Stomach (tissue), 4 donors: Measurements from ENCODE around the gene MTERF1.

ENCODE experiments used
- EP300 ChIP-seq: sonication (generic); formaldehyde crosslinking; IDR thresholded peaks from one replicate; pipeline ENCODE4 v1.6.1; 2017; ENCODE audit warnings: antibody characterized with exemption
- POLR2A ChIP-seq, 4 donors: fragments of 450-650 bp; IDR thresholded peaks; one replicate each; pipeline ENCODE4 v1.6.1; 2016; ENCODE audit warnings: antibody characterized with exemption in 4 of 4, control low read depth in 2 of 4, mild to moderate bottlenecking in 1 of 4, moderate library complexity in 1 of 4
- TF ChIP-seq, protein P1 (sequence below), 7 experiments: fragments of 450-650 bp in 4 of 7; fragments of 200-600 bp in 3 of 7; sonication (generic) in 3 of 7; IDR thresholded peaks; one replicate each; pipeline ENCODE4 v1.5.1; 2016 to 2019; ENCODE audit warnings: antibody characterized with exemption in 7 of 7, control low read depth in 2 of 7, mild to moderate bottlenecking in 1 of 7

- TF ChIP-seq EP300 (no peak), POLR2A (IDR thresholded peaks at IDR 0.05) (no peak)
- TF ChIP-seq, protein P1, sequence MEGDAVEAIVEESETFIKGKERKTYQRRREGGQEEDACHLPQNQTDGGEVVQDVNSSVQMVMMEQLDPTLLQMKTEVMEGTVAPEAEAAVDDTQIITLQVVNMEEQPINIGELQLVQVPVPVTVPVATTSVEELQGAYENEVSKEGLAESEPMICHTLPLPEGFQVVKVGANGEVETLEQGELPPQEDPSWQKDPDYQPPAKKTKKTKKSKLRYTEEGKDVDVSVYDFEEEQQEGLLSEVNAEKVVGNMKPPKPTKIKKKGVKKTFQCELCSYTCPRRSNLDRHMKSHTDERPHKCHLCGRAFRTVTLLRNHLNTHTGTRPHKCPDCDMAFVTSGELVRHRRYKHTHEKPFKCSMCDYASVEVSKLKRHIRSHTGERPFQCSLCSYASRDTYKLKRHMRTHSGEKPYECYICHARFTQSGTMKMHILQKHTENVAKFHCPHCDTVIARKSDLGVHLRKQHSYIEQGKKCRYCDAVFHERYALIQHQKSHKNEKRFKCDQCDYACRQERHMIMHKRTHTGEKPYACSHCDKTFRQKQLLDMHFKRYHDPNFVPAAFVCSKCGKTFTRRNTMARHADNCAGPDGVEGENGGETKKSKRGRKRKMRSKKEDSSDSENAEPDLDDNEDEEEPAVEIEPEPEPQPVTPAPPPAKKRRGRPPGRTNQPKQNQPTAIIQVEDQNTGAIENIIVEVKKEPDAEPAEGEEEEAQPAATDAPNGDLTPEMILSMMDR (IDR thresholded peaks at IDR 0.05) = no peak
These were observed 7.6 kb downstream of the MTERF1 start for GRCh38 chr7:91872928-91873327.
